H9 (cell line): ENCODE data around the gene VPS25. TPM values are rescaled to one million over a fixed set of nuclear protein-coding genes. Genes with fewer than 3 reads are reported as not detected.

ENCODE experiments used
- DNase-seq: peaks from one replicate; pipeline ENCODE4 v3.0.0-alpha.2; 2017
- H2AFZ ChIP-seq: one replicate; pipeline ENCODE4 v1.6.1; 2013; ENCODE audit warnings: mild to moderate bottlenecking, low read length, control low read depth, moderate library complexity
- H2AK5ac ChIP-seq: 2 replicates; pipeline ENCODE4 v1.6.1; 2013; ENCODE audit warnings: low read length, control low read depth, mixed read lengths; ENCODE audit not compliant: insufficient read length
- H2BK120ac ChIP-seq: one replicate; pipeline ENCODE4 v1.6.1; 2013; ENCODE audit warnings: low read depth, mild to moderate bottlenecking, low read length, control low read depth, inconsistent platforms; ENCODE audit not compliant: poor library complexity, severe bottlenecking
- H2BK12ac ChIP-seq: 2 replicates; pipeline ENCODE4 v1.6.1; 2013; ENCODE audit warnings: low read length, control low read depth, mixed read lengths, low read depth; ENCODE audit not compliant: insufficient read length
- H2BK15ac ChIP-seq: 2 replicates; pipeline ENCODE4 v1.6.1; 2013; ENCODE audit warnings: low read depth, low read length, control low read depth
- H2BK20ac ChIP-seq: one replicate; pipeline ENCODE4 v1.6.1; 2013; ENCODE audit warnings: low read depth, mild to moderate bottlenecking, low read length, control low read depth, inconsistent platforms; ENCODE audit not compliant: poor library complexity, severe bottlenecking
- H2BK5ac ChIP-seq: 2 replicates; pipeline ENCODE4 v1.6.1; 2013; ENCODE audit warnings: low read length, control low read depth, mixed read lengths; ENCODE audit not compliant: insufficient read length
- H3K14ac ChIP-seq: 2 replicates; pipeline ENCODE4 v1.6.1; 2013; ENCODE audit warnings: low read length, control low read depth; ENCODE audit not compliant: insufficient read depth
- H3K18ac ChIP-seq: 2 replicates; pipeline ENCODE4 v1.6.1; 2013; ENCODE audit warnings: low read depth, mild to moderate bottlenecking, mixed read lengths, low read length, control low read depth; ENCODE audit not compliant: insufficient read length
- H3K23ac ChIP-seq: 2 replicates; pipeline ENCODE4 v1.6.1; 2013; ENCODE audit warnings: low read length, control low read depth, mixed read lengths, low read depth; ENCODE audit not compliant: insufficient read length
- H3K23me2 ChIP-seq: 2 replicates; pipeline ENCODE4 v1.6.1; 2013; ENCODE audit warnings: low read depth, mild to moderate bottlenecking, mixed read lengths, low read length, control low read depth; ENCODE audit not compliant: insufficient read length, poor library complexity, severe bottlenecking
- H3K27ac ChIP-seq: 2 replicates; pipeline ENCODE4 v1.5.1; 2013; ENCODE audit warnings: low read length, control low read depth, mixed read lengths, low read depth; ENCODE audit not compliant: insufficient read length
- H3K27me3 ChIP-seq: 2 replicates; pipeline ENCODE4 v1.6.1; 2013; ENCODE audit warnings: low read length, control low read depth, inconsistent platforms; ENCODE audit not compliant: insufficient read depth
- H3K4ac ChIP-seq: 2 replicates; pipeline ENCODE4 v1.6.1; 2013; ENCODE audit warnings: low read depth, mild to moderate bottlenecking, control low read depth, inconsistent platforms, low read length, moderate library complexity
- H3K4me1 ChIP-seq: 2 replicates; pipeline ENCODE4 v1.6.1; 2013; ENCODE audit warnings: low read length, control low read depth, inconsistent platforms; ENCODE audit not compliant: insufficient read depth
- H3K4me2 ChIP-seq: 2 replicates; pipeline ENCODE4 v1.6.1; 2013; ENCODE audit warnings: low read length, control low read depth, mixed read lengths; ENCODE audit not compliant: insufficient read length, insufficient read depth
- H3K56ac ChIP-seq: 2 replicates; pipeline ENCODE4 v1.6.1; 2013; ENCODE audit warnings: low read depth, mild to moderate bottlenecking, mixed read lengths, low read length, control low read depth; ENCODE audit not compliant: insufficient read length
- H3K79me1 ChIP-seq: 2 replicates; pipeline ENCODE4 v1.6.1; 2013; ENCODE audit warnings: low read depth, mild to moderate bottlenecking, moderate library complexity, low read length, control low read depth, inconsistent platforms; ENCODE audit not compliant: insufficient read depth, poor library complexity, severe bottlenecking
- H3K79me2 ChIP-seq: 2 replicates; pipeline ENCODE4 v1.6.1; 2013; ENCODE audit warnings: low read length, control low read depth, inconsistent platforms; ENCODE audit not compliant: insufficient read depth
- H3K9ac ChIP-seq: 2 replicates; pipeline ENCODE4 v1.6.1; 2013; ENCODE audit warnings: low read length, control low read depth, mixed read lengths; ENCODE audit not compliant: insufficient read length; ENCODE audit errors: extremely low read depth
- H3K9me3 ChIP-seq: one replicate; pipeline ENCODE4 v1.6.1; 2013; ENCODE audit warnings: low read depth, low read length, inconsistent platforms; ENCODE audit not compliant: control insufficient read depth
- H3T11ph ChIP-seq: one replicate; pipeline ENCODE4 v1.6.1; 2013; ENCODE audit warnings: mild to moderate bottlenecking, low read length, control low read depth, inconsistent platforms
- H4K20me1 ChIP-seq: one replicate; pipeline ENCODE4 v1.6.1; 2013; ENCODE audit not compliant: control insufficient read depth, insufficient read length, insufficient read depth
- H4K5ac ChIP-seq: 2 replicates; pipeline ENCODE4 v1.6.1; 2013; ENCODE audit warnings: low read depth, mild to moderate bottlenecking, mixed read lengths, low read length, control low read depth; ENCODE audit not compliant: insufficient read length
- H4K8ac ChIP-seq: replicated peaks from 2 replicates; pipeline ENCODE4 v1.6.1; 2013; ENCODE audit warnings: low read length, control low read depth, mixed read lengths, low read depth; ENCODE audit not compliant: insufficient read length
- H4K91ac ChIP-seq: 2 replicates; pipeline ENCODE4 v1.6.1; 2013; ENCODE audit warnings: low read depth, mild to moderate bottlenecking, moderate library complexity, mixed read lengths, low read length, control low read depth; ENCODE audit not compliant: insufficient read length
- H3K27ac Mint-ChIP-seq, 3 experiments: 2 replicates in 2 of 3; 3 replicates in 1 of 3; pipeline ENCODE4 v1.8.0; 2020 to 2021; ENCODE audit warnings: mixed read lengths in 3 of 3, mild to moderate bottlenecking in 1 of 3, moderate library complexity in 1 of 3
- H3K27me3 Mint-ChIP-seq: 2 replicates; pipeline ENCODE4 v1.8.0; 2021; ENCODE audit warnings: low read depth, mild to moderate bottlenecking, moderate library complexity, mixed read lengths
- H3K36me3 Mint-ChIP-seq, 3 experiments: 2 replicates in 2 of 3; 3 replicates in 1 of 3; pipeline ENCODE4 v1.8.0; 2020 to 2021; ENCODE audit warnings: low read depth in 3 of 3, mixed read lengths in 3 of 3; ENCODE audit not compliant: insufficient read depth in 1 of 3
- H3K4me1 Mint-ChIP-seq, 2 experiments: 2 replicates each; pipeline ENCODE4 v1.8.0; 2020; ENCODE audit warnings: mixed read lengths in 2 of 2
- H3K4me3 Mint-ChIP-seq, 2 experiments: 2 replicates in 1 of 2; 3 replicates in 1 of 2; pipeline ENCODE4 v1.8.0; 2020 to 2021; ENCODE audit warnings: mild to moderate bottlenecking in 2 of 2, mixed read lengths in 2 of 2, moderate library complexity in 1 of 2
- H3K9me3 Mint-ChIP-seq, 2 experiments: 2 replicates in 1 of 2; 3 replicates in 1 of 2; pipeline ENCODE4 v1.8.0; 2020; ENCODE audit warnings: mild to moderate bottlenecking in 2 of 2, mixed read lengths in 2 of 2, moderate library complexity in 1 of 2
- CTCF ChIP-seq: fragments of 200-600 bp; sonication (generic); conservative IDR thresholded peaks from 3 replicates; pipeline ENCODE4 v1.8.0; 2021; ENCODE audit warnings: antibody characterized with exemption, mild to moderate bottlenecking
- WGBS: extraction: QIAGEN DNeasy Blood & Tissue Kit; methylation state at CpG from one replicate; pipeline ENCODE4 v1.1.7; 2013; ENCODE audit warnings: missing lambda C conversion rate, low lambda C conversion rate, mixed read lengths; ENCODE audit not compliant: insufficient read length; ENCODE audit errors: extremely low coverage; 5-methylcytosine and 5-hydroxymethylcytosine counted together
- total RNA-seq: library from RNA; stranded (reverse); gene quantifications from 2 replicates; pipeline ENCODE4 v1.2.1, GENCODE V29; 2021

Gene VPS25
- total RNA-seq, 1 experiment from 2014 or later, result 113 TPM

GRCh38 chr17:42784409-42784808, 11.2 kb downstream of the VPS25 start:
- no peak for TF ChIP-seq CTCF
- Histone ChIP-seq H3K14ac (no peak overlapping the region; the same call in 1 of the 2 replicates), H3K23me2 (peaks cover 8% of the 10 kb centered on the region), H3K23ac (no peak overlapping the region), H3K9ac (no peak overlapping the region), H2BK20ac (no peak overlapping the region), H4K20me1 (no peaks in the 10 kb centered on the region), H2BK12ac (no peak overlapping the region), H3K27me3 (peaks cover 10% of the 10 kb centered on the region; the same call in 1 of the 2 replicates), H3K79me1 (no peaks in the 10 kb centered on the region), H3K4me1 (no peaks in the 10 kb centered on the region), H3K9me3 (no peaks in the 10 kb centered on the region), H4K5ac (no peak overlapping the region), H3K79me2 (no peaks in the 10 kb centered on the region), H2BK5ac (no peak overlapping the region), H3K56ac (no peak overlapping the region), H3K18ac (no peak overlapping the region), H2AFZ (no peak overlapping the region), H3K4me2 (no peak overlapping the region), H2AK5ac (no peak overlapping the region), H4K91ac (no peak overlapping the region), H3K27ac (no peak overlapping the region), H4K8ac (no peak overlapping the region), H2BK15ac (no peak overlapping the region), H2BK120ac (no peak overlapping the region), H3K4ac (no peak overlapping the region), H3T11ph (no peak overlapping the region)
- no peak overlapping the region for H3K27ac Mint-ChIP-seq
- no peaks in the 10 kb centered on the region for H3K9me3 Mint-ChIP-seq
- no CpG with 5 or more reads among the region's 25 CpGs for WGBS
- peak; percentile 33 for DNase-seq
- peaks cover 0 to 3% (median under 1%) of the 10 kb centered on the region in 3 experiments; a peak in 4 of 7 replicates for H3K36me3 Mint-ChIP-seq
- H3K4me1 Mint-ChIP-seq, result peaks cover 20 to 22% of the 10 kb centered on the region in 2 experiments
- H3K27me3 Mint-ChIP-seq, result peaks cover 28% of the 10 kb centered on the region
- H3K4me3 Mint-ChIP-seq, result no peak overlapping the region
